MM.1S (cell line): ENCODE results near the gene IRF8.

Experiments used
- DNase-seq: peaks from one replicate; pipeline ENCODE4 v3.0.0-alpha.2; 2015
- H2AFZ ChIP-seq: fragments of 300-600 bp; sonication (generic); 2 replicates; pipeline ENCODE4 v1.6.0; 2016; ENCODE audit warnings: antibody characterized with exemption, low read length
- H3F3A ChIP-seq: fragments of 300-600 bp; sonication (generic); 2 replicates; pipeline ENCODE4 v1.6.1; 2016; ENCODE audit warnings: mild to moderate bottlenecking, antibody characterized with exemption, low read length, moderate library complexity, mixed read lengths; ENCODE audit not compliant: insufficient read depth
- H3K27ac ChIP-seq: fragments of 300-600 bp; sonication (generic); 2 replicates; pipeline ENCODE4 v1.5.1; 2016; ENCODE audit warnings: mild to moderate bottlenecking, low read length
- H3K27me3 ChIP-seq: fragments of 300-600 bp; sonication (generic); replicated peaks from 2 replicates; pipeline ENCODE4 v1.6.0; 2016; ENCODE audit warnings: low read length; ENCODE audit not compliant: insufficient read depth
- H3K36me3 ChIP-seq: fragments of 300-600 bp; sonication (generic); replicated peaks from 2 replicates; pipeline ENCODE4 v1.6.1; 2016; ENCODE audit warnings: mild to moderate bottlenecking, low read length, mixed read lengths; ENCODE audit not compliant: insufficient read depth
- H3K4me1 ChIP-seq: fragments of 300-600 bp; sonication (generic); 2 replicates; pipeline ENCODE4 v1.6.1; 2016; ENCODE audit warnings: low read length, mixed read lengths
- H3K4me2 ChIP-seq: fragments of 300-600 bp; sonication (generic); 2 replicates; pipeline ENCODE4 v1.6.0; 2016; ENCODE audit warnings: low read depth, low read length
- H3K4me3 ChIP-seq: fragments of 300-600 bp; sonication (generic); 2 replicates; pipeline ENCODE4 v1.5.1; 2016; ENCODE audit warnings: low read length, mixed read lengths
- H3K79me2 ChIP-seq: fragments of 300-600 bp; sonication (generic); 2 replicates; pipeline ENCODE4 v1.6.1; 2016; ENCODE audit warnings: mixed run types, low read length, mixed read lengths
- H3K9ac ChIP-seq: fragments of 300-600 bp; sonication (generic); 2 replicates; pipeline ENCODE4 v1.6.1; 2016; ENCODE audit warnings: low read length, mixed read lengths
- H3K9me2 ChIP-seq: fragments of 300-600 bp; sonication (generic); replicated peaks from 2 replicates; pipeline ENCODE4 v1.6.1; 2016; ENCODE audit warnings: mild to moderate bottlenecking, low read length, mixed read lengths; ENCODE audit not compliant: insufficient read depth
- H3K9me3 ChIP-seq: fragments of 300-600 bp; sonication (generic); replicated peaks from 2 replicates; pipeline ENCODE4 v1.6.1; 2016; ENCODE audit warnings: mild to moderate bottlenecking, low read length, mixed read lengths; ENCODE audit not compliant: insufficient read depth
- H4K20me1 ChIP-seq: fragments of 300-600 bp; sonication (generic); 2 replicates; pipeline ENCODE4 v1.6.1; 2016; ENCODE audit warnings: mild to moderate bottlenecking, low read length, moderate library complexity, mixed read lengths; ENCODE audit not compliant: insufficient read depth
- EZH2 ChIP-seq: fragments of 300-600 bp; sonication (generic); optimal IDR thresholded peaks from 2 replicates; pipeline ENCODE3; 2017; ENCODE audit warnings: low read depth, mild to moderate bottlenecking, antibody characterized with exemption, low read length, mixed read lengths
- EZH2phosphoT487 ChIP-seq: fragments of 300-600 bp; sonication (generic); IDR thresholded peaks from 2 replicates; pipeline ENCODE4 v1.6.1; 2018; ENCODE audit warnings: antibody characterized with exemption, low read length
- TF ChIP-seq, protein P1 (sequence below): fragments of 300-600 bp; sonication (generic); IDR thresholded peaks from 2 replicates; pipeline ENCODE4 v1.5.1; 2016; ENCODE audit warnings: antibody characterized with exemption, low read length, mixed read lengths

The IRF8 gene

DNA sequence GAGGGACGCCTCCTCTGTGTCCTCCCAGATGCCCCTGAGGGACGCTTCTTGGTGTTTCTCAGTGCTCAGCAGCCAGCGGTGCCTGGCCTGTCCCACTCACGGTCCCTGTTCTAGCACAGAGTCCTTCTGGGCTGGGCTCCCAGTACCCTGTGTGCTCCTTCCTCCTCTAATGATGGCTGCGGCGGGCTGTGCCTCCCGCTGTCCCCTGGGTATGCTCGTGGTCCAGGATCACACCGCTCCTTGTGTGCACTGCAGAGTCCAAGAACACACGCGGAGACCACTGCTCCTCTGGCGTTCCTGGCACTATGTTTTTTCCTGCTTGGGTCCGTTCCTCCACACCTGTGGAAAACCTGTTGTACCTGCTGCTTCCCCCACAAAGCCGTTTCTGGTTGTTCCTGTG is 15.1 kb upstream of the IRF8 start:
- H3K27me3 ChIP-seq: peaks cover 88% of the 10 kb centered on the region

DNA sequence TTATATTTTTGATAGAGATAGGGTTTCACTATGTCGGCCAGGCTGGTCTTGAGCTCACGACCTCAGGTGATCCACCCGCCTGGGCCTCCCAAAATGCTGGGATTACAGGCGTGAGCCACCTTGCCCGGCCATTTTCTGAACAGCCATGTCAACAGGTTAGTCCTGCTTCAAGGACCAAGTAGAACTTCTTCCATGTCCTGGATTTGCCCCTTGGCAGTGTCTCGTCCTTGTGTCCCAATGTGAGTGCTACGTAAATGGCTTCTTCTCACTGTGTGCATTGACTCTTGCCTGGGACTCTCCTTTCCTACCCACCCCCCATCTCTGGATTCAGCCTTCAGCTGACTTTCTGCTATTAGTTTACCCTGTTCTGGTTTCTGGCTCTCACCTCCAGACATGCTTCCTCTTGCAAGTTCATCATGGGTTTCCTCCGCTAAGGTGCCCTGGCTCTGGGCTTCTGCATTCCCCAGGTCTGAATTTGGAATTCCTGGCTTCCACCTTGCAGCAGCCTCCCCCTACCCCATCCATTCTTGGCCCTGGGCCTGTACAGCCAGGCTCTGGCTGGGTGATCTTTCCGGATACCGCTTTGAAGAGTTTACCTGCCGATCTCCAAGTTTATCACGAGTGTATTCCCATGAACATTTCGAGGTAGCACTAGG is 14.0 kb upstream of the IRF8 start:
- Histone ChIP-seq H3K36me3 (no peaks in the 10 kb centered on the region), H3K27me3 (peaks cover 78% of the 10 kb centered on the region), H3K9me3 (no peaks in the 10 kb centered on the region), H3K79me2 (no peaks in the 10 kb centered on the region), H3K4me3 (no peak overlapping the region), H3K4me1 (0 out of 2 replicates have a peak, but pooled peaks cover 5% of the 10 kb centered on the region), H4K20me1 (no peaks in the 10 kb centered on the region), H3K27ac (no peak overlapping the region), H3K9me2 (no peaks in the 10 kb centered on the region), H3K4me2 (no peak overlapping the region), H3F3A (no peaks in the 10 kb centered on the region), H2AFZ (no peak overlapping the region), H3K9ac (no peak overlapping the region)
- DNase-seq: no peak
- TF ChIP-seq, protein P1, sequence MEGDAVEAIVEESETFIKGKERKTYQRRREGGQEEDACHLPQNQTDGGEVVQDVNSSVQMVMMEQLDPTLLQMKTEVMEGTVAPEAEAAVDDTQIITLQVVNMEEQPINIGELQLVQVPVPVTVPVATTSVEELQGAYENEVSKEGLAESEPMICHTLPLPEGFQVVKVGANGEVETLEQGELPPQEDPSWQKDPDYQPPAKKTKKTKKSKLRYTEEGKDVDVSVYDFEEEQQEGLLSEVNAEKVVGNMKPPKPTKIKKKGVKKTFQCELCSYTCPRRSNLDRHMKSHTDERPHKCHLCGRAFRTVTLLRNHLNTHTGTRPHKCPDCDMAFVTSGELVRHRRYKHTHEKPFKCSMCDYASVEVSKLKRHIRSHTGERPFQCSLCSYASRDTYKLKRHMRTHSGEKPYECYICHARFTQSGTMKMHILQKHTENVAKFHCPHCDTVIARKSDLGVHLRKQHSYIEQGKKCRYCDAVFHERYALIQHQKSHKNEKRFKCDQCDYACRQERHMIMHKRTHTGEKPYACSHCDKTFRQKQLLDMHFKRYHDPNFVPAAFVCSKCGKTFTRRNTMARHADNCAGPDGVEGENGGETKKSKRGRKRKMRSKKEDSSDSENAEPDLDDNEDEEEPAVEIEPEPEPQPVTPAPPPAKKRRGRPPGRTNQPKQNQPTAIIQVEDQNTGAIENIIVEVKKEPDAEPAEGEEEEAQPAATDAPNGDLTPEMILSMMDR: no peak
- no peak for TF ChIP-seq EZH2
- no peak for TF ChIP-seq EZH2phosphoT487

More for the DNA sequence above, 15.1 kb upstream of the IRF8 start:
- TF ChIP-seq EZH2phosphoT487: no peak
- no peak for TF ChIP-seq EZH2
- TF ChIP-seq, protein P1: no peak
- DNase-seq: no peak
- Histone ChIP-seq H3K4me2 (no peak overlapping the region), H3F3A (no peaks in the 10 kb centered on the region), H2AFZ (no peak overlapping the region), H3K9me3 (no peaks in the 10 kb centered on the region), H3K4me1 (no peaks in the 10 kb centered on the region), H3K9me2 (no peaks in the 10 kb centered on the region), H3K36me3 (no peaks in the 10 kb centered on the region), H3K27ac (no peak overlapping the region), H3K4me3 (no peak overlapping the region), H3K79me2 (no peaks in the 10 kb centered on the region), H4K20me1 (no peaks in the 10 kb centered on the region), H3K9ac (no peak overlapping the region)

DNA sequence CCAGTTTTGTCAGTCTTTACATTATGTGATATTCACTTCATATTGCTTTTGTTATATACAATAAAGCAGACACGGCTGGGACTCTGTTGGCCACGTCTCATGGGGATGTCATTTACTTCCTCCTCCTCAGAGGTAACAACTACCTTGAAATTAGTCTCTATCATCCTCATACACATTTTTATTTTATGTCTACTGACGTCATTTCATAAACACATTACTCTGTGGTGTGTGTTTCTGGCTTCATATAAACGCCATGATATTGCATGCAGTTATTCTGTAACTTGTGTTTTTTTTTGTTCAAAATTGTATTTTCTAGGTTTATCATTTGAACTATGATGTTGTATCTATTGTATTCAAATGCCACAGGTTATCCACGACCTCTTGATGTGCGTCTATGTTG is 13.4 kb upstream of the IRF8 start:
- TF ChIP-seq, protein P1: no peak
- no peak for TF ChIP-seq EZH2
- TF ChIP-seq EZH2phosphoT487: no peak
- Histone ChIP-seq H3K4me2 (no peak overlapping the region), H3F3A (no peaks in the 10 kb centered on the region)

More for the DNA sequence above, 13.4 kb upstream of the IRF8 start:
- Histone ChIP-seq H3K9me2 (no peaks in the 10 kb centered on the region), H3K36me3 (no peaks in the 10 kb centered on the region), H3K27ac (no peak overlapping the region), H3K27me3 (peaks cover 72% of the 10 kb centered on the region), H3K79me2 (no peaks in the 10 kb centered on the region), H2AFZ (no peak overlapping the region), H3K4me1 (0 out of 2 replicates have a peak, but pooled peaks cover 5% of the 10 kb centered on the region), H3K4me3 (no peak overlapping the region), H3K9me3 (no peaks in the 10 kb centered on the region), H4K20me1 (no peaks in the 10 kb centered on the region), H3K9ac (no peak overlapping the region)
- DNase-seq: no peak
